Cardiac fibroblast (primary cell): ENCODE measurements around the gene LMAN2.
"Not testable (repeated sequence)": the region's sequence is repeated elsewhere in the genome, so short reads cannot be mapped to it uniquely, and the experiment has no call there.

Experiments used
- DNase-seq, 2 donors: peaks; one replicate each; pipeline versions ENCODE4 v3.0.0 to v3.0.0-alpha.2; 2010; ENCODE audit warnings: low read depth in 2 of 2
- H3K4me3 ChIP-seq, 2 donors: replicated peaks in 1 of 2; 1 replicate in 1 of 2; 2 replicates in 1 of 2; pipeline ENCODE4 v1.5.1; 2011; ENCODE audit warnings: low read depth in 2 of 2, low read length in 2 of 2, mild to moderate bottlenecking in 2 of 2, moderate library complexity in 1 of 2
- CTCF ChIP-seq: IDR thresholded peaks from one replicate; pipeline ENCODE4 v1.5.1; 2011; ENCODE audit warnings: low read depth, mild to moderate bottlenecking, low read length, inconsistent platforms

Gene LMAN2

DNA sequence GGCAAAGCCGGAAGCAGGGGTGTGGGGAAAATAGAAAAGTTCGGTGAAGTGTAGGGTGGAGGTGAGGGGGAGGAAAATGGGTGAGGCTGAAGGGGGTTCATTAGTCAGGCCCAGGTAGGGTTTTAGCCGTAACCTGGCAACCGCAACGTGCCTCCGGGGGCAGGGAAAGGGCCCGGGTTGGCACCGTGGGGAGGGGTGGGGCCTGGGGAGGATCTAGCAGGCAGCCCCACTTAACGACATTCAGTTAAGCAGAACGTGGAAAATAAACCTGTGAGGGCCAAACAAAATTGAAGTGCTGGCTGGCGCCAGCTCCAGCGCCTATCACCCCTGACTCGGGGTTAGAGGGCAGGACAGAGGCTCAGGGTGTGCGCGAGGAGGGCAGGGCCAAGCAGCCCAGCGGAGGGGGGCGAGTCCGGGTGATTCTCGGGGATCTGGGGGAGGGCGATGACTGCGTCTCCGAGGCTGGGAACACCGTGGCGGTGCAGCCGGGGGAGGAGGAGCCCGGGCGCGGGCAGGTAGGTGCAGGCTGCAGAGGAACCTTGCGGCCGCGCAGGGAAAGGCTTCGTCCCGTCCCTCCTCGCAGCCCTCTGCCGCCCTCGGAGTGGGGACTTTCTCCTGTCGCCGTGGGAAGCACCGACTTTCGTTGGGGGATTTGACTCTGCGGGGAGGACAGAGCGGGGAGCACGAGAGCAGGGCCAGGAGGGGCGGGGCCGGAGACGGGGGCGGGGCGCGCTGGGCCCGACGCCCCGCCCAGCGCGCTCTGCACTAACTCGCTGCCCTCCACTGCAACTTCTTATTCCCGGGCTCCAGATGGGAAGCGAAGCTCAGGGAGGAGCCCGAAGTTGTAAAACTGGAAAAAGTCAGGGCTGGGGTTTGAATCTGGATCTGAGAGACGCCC lies 11.4 kb upstream of the LMAN2 start:
- peak overlapping the region; percentile 45 to 47 for H3K4me3 ChIP-seq
- DNase-seq = peak; percentile 18 to 42
- TF ChIP-seq CTCF = no peak

DNA sequence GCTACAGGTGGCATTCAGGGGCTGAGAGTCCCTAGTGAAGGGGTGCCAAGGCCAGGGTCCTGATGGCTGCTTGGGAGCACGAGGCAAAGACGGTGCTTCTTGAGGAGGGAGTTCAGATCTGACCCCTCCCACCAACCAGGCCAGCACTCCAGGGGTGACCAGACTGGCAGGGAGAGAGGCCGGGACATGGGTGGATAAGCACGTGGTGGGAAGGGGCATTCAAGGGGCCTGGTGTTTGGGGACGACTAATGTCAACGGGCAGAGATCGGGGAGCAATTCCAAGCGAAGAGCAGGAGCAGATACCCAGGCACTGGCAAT lies 10.8 kb upstream of the LMAN2 start:
- H3K4me3 ChIP-seq = no peak overlapping the region
- DNase-seq = no peak
- TF ChIP-seq CTCF = no peak

- no peak for TF ChIP-seq CTCF
- DNase-seq = no peak
- H3K4me3 ChIP-seq = no peak overlapping the region
Measured at GRCh38 chr5:177361418-177362291, 10.2 kb upstream of the LMAN2 start.

GRCh38 chr5:177360740-177361139 lies 9.3 kb upstream of the LMAN2 start:
- DNase-seq, H3K4me3 ChIP-seq: not testable (repeated sequence)

DNA sequence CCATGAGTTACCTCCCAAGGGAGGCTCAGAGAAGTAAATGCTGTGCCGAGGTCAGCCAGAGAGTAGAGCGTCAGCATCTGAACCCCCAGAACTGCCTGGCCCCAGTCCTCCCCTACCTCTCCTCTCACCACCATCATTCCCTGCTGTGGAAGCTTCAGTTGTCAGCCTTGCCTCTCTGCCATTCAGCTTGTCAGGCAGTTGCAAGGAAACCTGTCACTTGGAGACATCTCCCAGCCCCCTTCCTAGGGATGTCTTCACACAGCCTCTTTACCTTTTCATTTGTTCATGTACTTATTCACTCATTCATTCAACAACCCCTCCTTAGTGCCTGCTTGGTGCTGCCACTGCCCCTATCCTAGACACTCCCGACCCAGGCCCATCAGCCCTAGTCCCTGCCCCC lies 8.4 kb upstream of the LMAN2 start:
- DNase-seq = no peak
- no peak for TF ChIP-seq CTCF
- no peak overlapping the region for H3K4me3 ChIP-seq

DNA sequence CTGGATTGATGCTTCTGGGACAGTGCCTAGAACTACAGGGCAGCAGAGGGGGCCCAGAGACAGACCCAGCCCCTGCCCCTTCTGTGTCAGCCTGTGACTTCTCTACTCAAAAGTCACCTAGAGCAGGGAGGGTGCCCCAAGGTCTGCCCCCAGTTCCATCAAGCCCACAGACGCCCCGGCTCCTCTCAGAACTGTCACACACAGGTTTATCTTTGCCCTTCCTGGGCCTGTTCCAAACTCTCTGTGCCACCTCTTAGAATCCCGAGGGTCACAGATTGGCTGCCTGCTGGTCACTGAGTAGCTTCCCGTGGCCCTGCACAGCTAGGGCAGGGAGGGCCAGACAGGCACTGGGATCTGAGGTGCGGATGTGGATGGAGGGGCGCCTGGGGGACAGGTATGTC lies 8.0 kb upstream of the LMAN2 start:
- no peak for TF ChIP-seq CTCF
- DNase-seq = no peak
- no peak overlapping the region for H3K4me3 ChIP-seq

DNA sequence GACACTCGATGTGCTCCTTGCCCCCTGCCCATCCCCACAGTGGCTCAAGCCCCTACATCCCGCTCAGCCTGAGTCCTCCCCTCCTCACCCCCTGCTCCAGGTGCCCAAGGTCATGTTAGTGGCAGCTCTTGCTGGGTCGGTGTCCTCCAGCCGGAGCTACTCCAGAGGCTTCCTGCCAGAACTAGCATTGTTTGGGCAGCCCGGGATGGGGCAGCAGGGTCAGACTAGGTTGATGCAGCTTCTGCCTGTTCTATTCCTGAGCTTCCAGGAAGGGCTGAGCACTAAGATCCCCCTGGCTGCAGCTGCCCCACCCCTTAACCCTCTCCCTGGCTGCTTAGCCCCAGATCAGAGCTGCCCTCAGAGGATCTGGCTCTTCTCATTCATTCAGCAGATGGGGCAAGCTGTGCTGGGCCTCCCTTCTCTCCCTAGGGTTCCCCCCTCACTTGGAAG lies 6.9 kb upstream of the LMAN2 start:
- no peak overlapping the region for H3K4me3 ChIP-seq
- no peak for DNase-seq
- TF ChIP-seq CTCF = no peak
